ENCODE results near the gene RFX1. TPM values are rescaled to one million over a fixed set of nuclear protein-coding genes. Genes with fewer than 3 reads are reported as not detected.

The RFX1 gene
- total RNA-seq, 2 experiments from 2014 or later, result 4.4 to 17.4 TPM

GRCh38 chr19:13932149-13932637, 73.9 kb downstream of the RFX1 start:
- Histone ChIP-seq H3K9me3 (ENCODE audit: low read length) (no peaks in the 10 kb centered on the region), H4K20me1 (ENCODE audit: insufficient read depth, low read length) (no peaks in the 10 kb centered on the region), H3K4me2 (ENCODE audit: low read length) (no peak overlapping the region), H2AFZ (ENCODE audit: low read length) (no peak overlapping the region), H3K9me2 (ENCODE audit: insufficient read depth, low read length) (no peaks in the 10 kb centered on the region), H3K4me1 (ENCODE audit: insufficient read depth, low read length, poor library complexity, severe bottlenecking) (no peaks in the 10 kb centered on the region), H3K27ac (ENCODE audit: low read depth, low read length, poor library complexity, severe bottlenecking) (no peak overlapping the region), H3K79me2 (ENCODE audit: insufficient read depth, low read depth, low read length) (no peaks in the 10 kb centered on the region), H3K36me3 (ENCODE audit: insufficient read depth, low read length) (peaks cover 9% of the 10 kb centered on the region; the same call in 1 of the 2 replicates), H3K4me3 (ENCODE audit: low read depth, low read length, poor library complexity, severe bottlenecking) (no peak overlapping the region)
- no peak for TF ChIP-seq EZH2phosphoT487 (IDR thresholded peaks at IDR 0.05; ENCODE audit: borderline replicate concordance, low read depth, low read length)
- TF ChIP-seq, protein P1, sequence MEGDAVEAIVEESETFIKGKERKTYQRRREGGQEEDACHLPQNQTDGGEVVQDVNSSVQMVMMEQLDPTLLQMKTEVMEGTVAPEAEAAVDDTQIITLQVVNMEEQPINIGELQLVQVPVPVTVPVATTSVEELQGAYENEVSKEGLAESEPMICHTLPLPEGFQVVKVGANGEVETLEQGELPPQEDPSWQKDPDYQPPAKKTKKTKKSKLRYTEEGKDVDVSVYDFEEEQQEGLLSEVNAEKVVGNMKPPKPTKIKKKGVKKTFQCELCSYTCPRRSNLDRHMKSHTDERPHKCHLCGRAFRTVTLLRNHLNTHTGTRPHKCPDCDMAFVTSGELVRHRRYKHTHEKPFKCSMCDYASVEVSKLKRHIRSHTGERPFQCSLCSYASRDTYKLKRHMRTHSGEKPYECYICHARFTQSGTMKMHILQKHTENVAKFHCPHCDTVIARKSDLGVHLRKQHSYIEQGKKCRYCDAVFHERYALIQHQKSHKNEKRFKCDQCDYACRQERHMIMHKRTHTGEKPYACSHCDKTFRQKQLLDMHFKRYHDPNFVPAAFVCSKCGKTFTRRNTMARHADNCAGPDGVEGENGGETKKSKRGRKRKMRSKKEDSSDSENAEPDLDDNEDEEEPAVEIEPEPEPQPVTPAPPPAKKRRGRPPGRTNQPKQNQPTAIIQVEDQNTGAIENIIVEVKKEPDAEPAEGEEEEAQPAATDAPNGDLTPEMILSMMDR (conservative IDR thresholded peaks at IDR 0.05; ENCODE audit: low read length), result no peak
- intact Hi-C loops (cut with micrococcal nuclease; ENCODE audit: unreplicated experiment), result no loop called here
- CTCF ChIA-PET (ENCODE audit: unreplicated experiment), result no interaction called here
- POLR2A ChIA-PET, result no interaction called here
- no peak for DNase-seq (ENCODE audit: low spot score)
- no TSS peak for BruUV-seq (replicated peaks)

- DNase-seq (ENCODE audit: low spot score), result no peak
- Histone ChIP-seq H3K4me2 (ENCODE audit: low read length) (no peak overlapping the region), H3K27ac (ENCODE audit: low read depth, low read length, poor library complexity, severe bottlenecking) (no peak overlapping the region), H4K20me1 (ENCODE audit: insufficient read depth, low read length) (no peaks in the 10 kb centered on the region), H3K9me2 (ENCODE audit: insufficient read depth, low read length) (no peaks in the 10 kb centered on the region), H3K9me3 (ENCODE audit: low read length) (no peaks in the 10 kb centered on the region), H3K79me2 (ENCODE audit: insufficient read depth, low read depth, low read length) (no peaks in the 10 kb centered on the region), H3K4me3 (ENCODE audit: low read depth, low read length, poor library complexity, severe bottlenecking) (no peak overlapping the region), H3K4me1 (ENCODE audit: insufficient read depth, low read length, poor library complexity, severe bottlenecking) (no peaks in the 10 kb centered on the region), H3K36me3 (ENCODE audit: insufficient read depth, low read length) (peaks cover 14% of the 10 kb centered on the region; the same call in 1 of the 2 replicates), H2AFZ (ENCODE audit: low read length) (no peak overlapping the region)
- ChIA-PET POLR2A (interaction anchor here (0.6 kb wide), 1 partner anchor 142 kb away, joined by 3 read pairs; no protein-coding TSS in a partner anchor), CTCF (ENCODE audit: unreplicated experiment) (no interaction called here)
- TF ChIP-seq, protein P1 (conservative IDR thresholded peaks at IDR 0.05; ENCODE audit: low read length), result no peak
- no peak for TF ChIP-seq EZH2phosphoT487 (IDR thresholded peaks at IDR 0.05; ENCODE audit: borderline replicate concordance, low read depth, low read length)
- BruUV-seq (replicated peaks), result no TSS peak
- intact Hi-C loops (cut with micrococcal nuclease; ENCODE audit: unreplicated experiment), result no loop called here
These were observed 74.5 kb downstream of the RFX1 start for GRCh38 chr19:13931391-13932148.

DNA sequence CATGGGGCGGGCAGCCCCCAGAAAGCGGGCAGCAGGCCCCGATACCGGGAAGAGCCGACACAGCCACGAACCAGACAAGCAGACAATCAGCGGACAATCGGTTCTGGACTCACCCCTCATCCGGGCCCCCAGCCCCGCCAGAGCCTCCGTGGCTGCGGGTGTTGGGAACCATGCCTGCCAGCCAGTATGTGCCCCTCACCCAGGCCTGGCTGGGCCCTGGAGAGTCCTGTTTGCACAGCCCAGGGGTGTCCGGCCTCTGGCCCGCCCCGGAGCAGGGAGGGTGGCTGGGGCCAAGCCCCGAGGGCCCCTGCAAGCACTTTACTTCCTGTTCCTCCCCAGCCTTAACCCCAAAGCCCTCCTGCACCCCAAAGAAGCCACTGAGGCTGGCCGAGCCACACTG, 75.7 kb downstream of the RFX1 start:
- Histone ChIP-seq H3K36me3 (ENCODE audit: insufficient read depth, low read length) (peaks cover 14% of the 10 kb centered on the region; the same call in 1 of the 2 replicates), H2AFZ (ENCODE audit: low read length) (no peak overlapping the region), H3K9me2 (ENCODE audit: insufficient read depth, low read length) (no peaks in the 10 kb centered on the region), H3K4me1 (ENCODE audit: insufficient read depth, low read length, poor library complexity, severe bottlenecking) (no peaks in the 10 kb centered on the region), H4K20me1 (ENCODE audit: insufficient read depth, low read length) (no peaks in the 10 kb centered on the region), H3K9me3 (ENCODE audit: low read length) (no peaks in the 10 kb centered on the region), H3K79me2 (ENCODE audit: insufficient read depth, low read depth, low read length) (no peaks in the 10 kb centered on the region), H3K4me3 (ENCODE audit: low read depth, low read length, poor library complexity, severe bottlenecking) (no peak overlapping the region), H3K4me2 (ENCODE audit: low read length) (no peak overlapping the region), H3K27ac (ENCODE audit: low read depth, low read length, poor library complexity, severe bottlenecking) (no peak overlapping the region)
- no TSS peak for BruUV-seq (replicated peaks)
- TF ChIP-seq, protein P1 (conservative IDR thresholded peaks at IDR 0.05; ENCODE audit: low read length), result no peak
- no peak for TF ChIP-seq EZH2phosphoT487 (IDR thresholded peaks at IDR 0.05; ENCODE audit: borderline replicate concordance, low read depth, low read length)
- DNase-seq (ENCODE audit: low spot score), result no peak
- ChIA-PET CTCF (ENCODE audit: unreplicated experiment) (no interaction called here), POLR2A (no interaction called here)
- intact Hi-C loops (cut with micrococcal nuclease; ENCODE audit: unreplicated experiment), result no loop called here

Measured in OCI-LY7 (cell line).